OCI-M1 (cell line): ENCODE results near the gene CIITA.
"Not testable (repeated sequence)": the region's sequence is repeated elsewhere in the genome, so short reads cannot be mapped to it uniquely, and the experiment has no call there.

Experiments used
- DNase-seq: peaks from one replicate; lab custom pipeline; 2025; lab: John Stamatoyannopoulos, UW

The CIITA gene

DNA sequence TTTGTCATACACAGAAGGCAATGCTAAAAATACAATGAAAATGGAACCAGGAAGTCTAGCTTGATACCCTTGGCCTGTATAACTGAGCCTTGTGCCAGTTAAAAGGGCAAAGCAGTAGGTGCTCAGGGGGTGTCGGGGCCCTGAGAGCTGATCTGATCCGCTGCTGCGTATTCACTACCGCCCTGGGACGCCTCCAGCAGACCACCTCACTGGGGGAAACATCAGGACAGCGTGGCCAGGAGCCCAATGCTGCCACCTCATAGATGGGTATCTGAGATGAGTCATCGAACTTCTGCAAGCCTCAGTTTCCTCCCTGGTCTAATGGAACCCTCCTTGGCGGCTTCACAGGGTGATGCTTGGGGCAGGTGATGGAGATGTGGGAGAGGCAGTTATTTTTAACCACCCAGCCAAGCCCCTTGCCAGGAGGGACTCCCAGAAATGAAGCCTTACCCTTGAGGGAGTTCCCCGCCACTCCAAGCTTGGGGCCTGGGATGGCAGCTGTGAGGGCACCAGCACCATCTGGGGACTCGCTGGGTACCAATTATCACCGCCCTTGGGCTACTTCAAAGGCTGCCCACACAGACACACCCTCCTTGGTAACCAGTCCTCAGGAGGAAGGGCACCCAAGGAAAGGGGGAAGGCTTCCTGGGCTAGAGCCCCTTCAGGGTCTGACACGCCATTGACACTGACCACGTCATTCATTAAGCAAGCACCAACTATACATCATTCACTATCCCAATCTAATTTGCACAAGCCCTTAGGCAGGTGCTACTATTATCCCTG is 57.5 kb downstream of the CIITA start:
- DNase-seq: no peak

DNA sequence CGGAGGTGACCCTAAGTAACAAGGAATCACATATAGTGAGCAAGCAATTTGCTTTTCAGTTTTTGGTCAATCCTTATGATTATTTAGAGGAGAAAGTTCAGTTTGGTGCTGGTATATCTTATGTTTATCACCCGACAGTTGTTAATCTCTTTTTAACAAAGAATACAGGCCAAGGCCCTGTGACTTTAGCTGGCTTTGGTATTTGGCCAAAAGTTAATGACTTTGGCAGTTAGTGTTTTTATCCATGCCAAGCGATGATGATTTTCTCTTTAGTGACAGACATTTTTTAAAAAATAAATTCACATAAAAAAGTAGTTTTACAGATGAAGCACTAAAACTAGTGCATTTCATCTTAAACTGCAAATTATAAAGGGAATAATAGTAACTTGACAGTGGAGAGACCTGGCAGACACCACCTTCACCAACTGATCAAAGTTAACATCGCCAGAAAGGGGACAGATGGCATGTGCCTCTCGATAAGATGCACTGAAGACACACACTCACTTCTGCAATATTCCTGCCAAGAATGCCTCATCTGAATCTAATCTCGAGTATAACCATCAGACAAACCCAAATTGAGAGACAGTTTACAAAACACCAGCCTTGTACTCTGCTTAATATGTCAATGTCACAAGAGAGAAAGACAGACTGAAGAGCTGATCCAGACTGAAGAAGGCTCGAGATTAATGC is 58.4 kb downstream of the CIITA start:
- DNase-seq: peak; percentile 25

DNA sequence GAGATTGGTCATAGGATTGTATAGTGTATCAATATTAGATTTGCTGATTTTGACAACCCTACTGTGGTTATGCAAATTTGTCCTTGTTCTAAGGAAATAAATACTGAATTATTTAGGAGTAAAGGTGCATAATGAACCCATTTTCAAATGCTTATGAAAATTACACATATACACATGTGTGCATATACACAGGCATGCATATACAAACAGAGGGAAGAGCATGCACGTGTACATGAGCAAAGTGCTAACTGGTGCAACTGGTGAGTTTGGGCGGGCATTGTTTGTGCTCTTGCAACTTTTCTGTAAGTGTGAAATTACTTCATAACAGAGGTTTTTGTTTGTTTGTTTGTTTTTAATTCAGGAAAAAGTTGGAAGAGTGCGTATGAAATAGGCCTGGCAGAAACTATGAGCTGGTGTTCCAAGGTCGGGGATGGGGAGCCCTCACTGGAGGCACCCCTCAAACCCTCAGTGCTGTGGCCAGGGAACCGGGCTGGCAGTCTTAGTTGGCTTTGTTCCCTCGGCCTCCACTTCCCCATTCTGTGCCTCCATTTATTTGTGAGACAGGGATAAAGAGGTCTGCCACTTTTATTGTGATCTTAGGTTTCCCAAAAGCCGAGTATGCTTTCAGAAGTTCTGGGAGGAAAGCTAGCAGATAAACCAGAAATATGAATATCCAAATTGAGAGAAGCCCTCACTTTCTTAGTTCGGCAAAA is 59.4 kb downstream of the CIITA start:
- DNase-seq: no peak

DNA sequence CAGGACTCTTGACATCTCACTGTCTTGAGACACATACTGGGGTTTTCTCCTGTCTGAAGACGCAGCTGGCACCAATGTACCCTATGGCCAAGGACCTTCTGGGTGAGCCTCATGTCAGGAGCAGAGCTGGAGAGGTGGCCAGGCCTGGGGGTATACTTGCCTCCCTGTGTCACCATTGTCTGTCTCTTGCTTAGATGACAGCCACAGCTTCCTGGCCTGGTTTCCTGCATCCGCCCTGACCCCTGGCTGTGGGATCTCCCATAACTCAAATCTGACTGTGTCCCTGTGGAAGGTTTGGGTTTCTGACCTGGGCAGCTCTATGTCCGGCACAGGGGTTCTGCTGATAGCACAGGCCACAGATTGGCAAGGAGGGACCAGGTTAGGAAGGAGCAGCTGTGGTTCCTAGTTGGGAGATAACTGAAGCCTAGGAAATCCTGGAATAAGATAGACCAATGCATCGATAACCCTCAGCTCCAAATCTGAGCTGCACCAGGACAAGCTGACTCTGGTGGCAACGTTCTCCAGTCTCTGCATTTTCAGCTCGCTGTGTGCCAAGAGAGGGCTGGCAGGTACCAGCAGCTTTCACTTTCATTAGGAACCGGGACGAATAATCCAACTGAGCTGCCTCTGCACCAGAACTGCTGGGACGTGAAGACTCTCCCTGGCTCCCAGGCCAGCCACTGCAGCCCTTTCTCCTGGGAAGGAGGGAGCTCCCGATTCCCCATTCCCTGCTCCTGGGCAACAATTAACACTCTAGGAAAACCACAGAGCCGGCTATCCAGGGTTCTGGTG is 60.3 kb downstream of the CIITA start:
- no peak for DNase-seq

DNA sequence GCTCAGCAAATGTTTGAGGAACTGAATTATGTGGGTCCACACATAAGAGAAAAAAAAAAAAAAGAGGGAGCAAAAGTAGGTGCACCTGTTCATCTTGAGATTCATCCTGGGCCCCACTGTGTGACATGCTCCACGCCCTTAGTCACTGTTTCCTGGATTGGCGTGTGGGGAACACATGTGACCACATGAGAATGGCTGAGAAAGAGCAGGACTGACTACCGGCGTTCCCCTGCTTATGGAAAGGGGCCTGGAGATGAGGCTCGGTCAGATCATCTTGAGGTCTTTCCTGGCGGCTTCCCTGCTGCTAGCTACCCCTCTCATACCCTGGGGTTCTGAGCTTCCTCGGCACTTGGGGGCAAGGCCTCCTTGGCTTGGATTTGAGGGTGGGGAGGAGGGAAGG is 61.3 kb downstream of the CIITA start:
- no peak for DNase-seq

DNA sequence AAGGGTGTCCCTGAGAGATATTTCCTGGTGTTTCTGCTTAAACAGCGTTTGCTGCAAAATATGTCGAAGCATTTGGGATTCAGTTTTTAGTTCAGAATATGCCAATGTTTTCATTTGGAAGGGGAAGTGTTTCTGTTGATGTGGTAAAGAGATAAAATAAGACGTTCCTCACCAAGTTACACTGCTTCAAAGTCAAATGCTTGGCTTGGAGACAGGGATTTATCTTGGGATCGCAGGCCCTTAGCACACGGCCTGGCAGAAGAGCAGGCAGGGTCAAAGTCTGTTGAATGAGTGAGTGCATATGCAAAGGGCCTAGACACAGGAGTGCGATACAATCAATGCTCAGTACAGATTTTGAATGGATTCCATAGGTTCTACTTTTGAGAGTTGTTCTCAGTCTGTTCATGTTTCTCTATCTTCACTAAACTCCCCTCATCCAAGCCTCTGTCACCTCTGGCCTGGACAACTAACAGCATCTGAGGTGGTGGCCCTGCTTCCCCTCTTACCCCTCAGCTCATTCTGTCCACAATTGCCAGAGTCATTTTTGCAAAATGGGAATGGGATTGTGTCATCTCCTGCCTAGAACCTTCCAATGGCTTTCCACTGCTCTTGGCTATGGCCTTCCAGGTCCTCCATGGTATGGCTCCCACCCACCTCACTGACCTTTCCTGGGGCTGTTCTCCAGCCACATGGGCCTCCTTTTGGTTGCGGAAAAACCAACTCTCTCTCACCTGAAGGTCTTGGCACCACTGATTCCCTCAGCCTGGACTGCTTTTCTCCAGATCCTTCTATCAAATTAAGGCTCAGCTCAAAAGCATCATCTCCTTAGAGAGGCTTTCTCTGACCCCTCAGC is 62.0 kb downstream of the CIITA start:
- DNase-seq: peak; percentile 72

DNA sequence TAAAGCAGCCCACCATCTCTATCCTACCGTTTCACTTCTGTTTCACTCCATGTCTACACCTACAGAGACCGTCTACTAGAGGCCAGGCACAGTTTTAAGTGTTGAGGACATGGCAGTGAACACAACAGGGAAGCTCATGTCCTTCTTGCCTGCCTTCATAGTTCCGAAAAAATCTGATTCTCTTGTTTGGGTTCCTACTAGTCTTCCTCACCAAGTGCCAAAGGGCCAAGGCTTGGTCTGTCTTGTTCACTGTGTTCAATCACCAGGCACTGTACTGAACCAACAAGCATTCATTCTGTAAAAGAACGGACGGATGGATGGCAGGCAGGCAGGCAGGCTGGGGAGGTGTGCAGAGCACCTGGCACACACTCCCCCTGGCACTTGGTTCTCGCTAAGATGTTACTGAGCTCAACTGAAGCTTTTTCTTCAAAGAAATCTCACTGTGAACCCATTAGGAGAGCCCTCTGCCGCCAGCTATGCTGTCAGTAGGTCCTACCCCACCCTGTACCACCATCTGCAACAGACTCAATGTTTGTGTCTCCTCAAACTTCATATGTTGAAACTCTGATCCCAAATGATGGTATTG is 62.7 kb downstream of the CIITA start:
- DNase-seq: no peak

DNA sequence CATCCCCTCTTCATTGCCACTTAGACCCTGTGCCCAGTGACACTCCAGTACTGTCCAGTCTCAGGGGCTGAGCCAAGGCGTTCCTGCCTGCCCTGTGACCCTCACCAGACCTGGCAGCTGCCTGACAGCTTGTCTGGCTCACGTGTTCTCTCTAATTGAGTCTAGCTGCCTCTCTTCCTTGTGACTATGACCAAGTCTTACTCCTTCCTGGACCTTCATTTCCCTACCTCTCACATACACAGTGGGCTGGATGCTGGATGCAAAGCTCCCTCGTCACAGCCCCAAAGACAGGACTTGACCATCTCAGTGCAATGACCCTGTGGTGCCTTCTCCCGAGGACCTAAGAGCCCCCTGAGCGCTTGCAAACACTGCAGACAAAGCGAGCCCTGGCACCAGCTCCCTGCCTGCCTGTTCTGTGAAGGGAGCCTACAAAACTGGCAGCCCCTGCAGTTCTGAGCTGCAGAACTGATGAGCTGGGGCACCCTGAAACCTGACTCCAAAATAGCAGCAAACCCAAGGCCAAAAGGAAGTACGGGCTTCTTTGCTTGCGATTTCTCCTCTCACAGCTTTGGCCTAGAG is 63.6 kb downstream of the CIITA start:
- no peak for DNase-seq

DNA sequence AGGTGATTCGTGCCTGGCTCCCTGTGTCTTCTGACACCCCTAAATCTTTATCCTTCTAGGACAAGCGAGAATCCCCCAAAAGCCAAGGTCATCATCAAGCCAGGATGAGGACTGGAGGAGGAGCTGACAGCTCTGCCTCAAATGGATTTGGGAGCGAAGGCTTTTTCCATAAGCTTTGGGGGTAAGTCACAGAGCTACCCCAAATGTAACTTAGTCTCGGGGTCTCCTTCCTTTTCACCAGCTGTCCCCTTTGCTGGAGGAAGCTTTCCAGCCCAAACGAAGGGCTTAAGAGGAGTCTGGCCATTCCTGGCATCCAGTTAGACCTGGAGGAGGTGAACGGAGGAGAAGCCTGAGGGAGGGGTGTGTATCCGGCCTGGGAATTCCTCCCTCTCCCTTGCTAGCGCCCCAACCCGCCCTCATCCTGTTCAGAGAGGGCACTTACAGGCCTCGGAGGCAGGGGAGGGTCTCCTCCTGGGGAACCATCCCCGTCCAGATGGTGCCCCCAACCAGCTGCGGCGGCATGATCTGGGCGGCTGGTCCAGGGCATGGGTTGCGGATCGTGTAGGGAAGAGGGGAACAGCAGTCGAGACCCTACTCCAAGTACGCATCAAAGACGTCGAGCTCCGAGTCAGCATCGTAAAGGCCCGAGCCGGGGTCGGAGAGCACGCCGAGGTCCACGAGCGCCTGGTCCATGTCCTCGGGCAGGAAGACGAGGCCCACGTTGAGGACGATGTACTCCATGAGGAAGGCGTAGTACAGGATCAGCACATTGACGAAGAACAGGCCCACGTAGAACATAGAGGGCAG is 64.3 kb downstream of the CIITA start:
- DNase-seq: no peak

DNA sequence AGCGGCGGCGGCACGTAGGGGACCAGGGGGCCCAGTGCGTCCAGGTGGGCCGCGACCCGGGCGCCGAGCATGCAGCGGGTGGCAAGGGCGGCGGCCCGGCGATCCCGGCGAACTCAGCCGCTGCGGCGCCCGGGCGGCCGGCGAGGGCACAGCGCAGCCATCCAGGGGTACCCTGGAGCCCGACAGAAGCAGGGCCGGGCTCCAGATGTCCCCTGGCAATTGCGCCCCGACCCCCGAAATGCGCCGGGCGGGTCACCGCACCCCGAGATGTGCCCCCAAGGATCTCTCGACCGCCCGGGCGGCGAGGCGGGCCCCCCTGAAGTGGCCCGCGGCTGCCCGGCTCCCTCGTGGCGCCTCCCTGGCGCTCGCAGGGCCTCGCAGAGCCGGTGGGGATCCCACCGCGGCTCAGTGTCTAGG is 64.9 kb downstream of the CIITA start:
- DNase-seq: not testable (repeated sequence)

DNA sequence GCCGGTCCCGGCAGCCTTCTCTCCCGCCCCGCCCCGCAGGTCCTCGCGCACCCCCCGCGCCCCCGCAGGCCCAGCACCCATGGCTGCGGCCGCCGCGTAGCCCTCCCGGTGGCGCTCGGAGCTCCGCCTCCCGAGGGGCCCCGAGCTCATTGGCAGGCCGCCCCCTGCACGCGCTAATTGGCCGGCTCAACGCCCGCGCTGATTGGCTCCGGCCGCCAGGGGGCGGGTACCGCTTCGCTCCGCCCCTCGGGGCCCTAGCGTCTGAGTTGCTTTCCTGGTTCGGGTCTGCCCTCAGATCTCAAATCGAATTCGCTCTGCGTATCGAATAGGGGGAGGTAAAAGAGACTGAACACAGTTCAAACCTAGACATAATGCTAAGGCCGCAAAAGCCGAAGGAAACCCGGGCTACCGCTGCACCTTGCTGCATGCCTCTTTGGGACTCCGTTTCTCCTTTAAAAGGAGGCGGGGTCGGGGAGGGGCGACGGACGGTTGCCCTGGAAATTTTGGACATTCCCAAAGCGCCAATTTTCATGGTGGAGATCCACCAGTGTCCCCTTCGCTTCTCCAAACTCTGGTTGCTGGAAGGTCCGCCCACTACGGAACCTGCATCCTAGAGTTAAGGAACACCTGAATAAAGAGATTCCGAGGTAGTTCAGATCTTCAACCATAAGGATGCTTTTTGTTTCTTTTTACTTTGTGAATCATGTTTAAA is 65.5 kb downstream of the CIITA start, which contains the start of gene DEXI:
TSS of gene DEXI (minus strand) at position 117 of the 712 bp plus-strand sequence. CDS start 463 bp downstream, outside the sequence.
- peak; percentile 96 for DNase-seq

DNA sequence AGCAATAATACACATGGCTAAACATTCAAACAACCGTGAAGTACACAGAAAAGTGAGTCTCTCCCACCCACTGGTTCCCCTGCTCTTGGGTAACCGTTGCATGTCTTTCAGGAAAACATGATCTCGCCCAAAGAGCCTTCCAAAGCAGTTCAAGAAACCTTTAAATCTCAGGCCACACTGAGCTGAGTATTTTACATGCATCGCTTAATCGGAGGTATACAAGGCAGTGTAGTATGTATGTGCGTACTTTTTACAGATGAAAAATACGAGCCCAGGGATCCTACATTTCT is 66.0 kb downstream of the CIITA start:
- DNase-seq: no peak

DNA sequence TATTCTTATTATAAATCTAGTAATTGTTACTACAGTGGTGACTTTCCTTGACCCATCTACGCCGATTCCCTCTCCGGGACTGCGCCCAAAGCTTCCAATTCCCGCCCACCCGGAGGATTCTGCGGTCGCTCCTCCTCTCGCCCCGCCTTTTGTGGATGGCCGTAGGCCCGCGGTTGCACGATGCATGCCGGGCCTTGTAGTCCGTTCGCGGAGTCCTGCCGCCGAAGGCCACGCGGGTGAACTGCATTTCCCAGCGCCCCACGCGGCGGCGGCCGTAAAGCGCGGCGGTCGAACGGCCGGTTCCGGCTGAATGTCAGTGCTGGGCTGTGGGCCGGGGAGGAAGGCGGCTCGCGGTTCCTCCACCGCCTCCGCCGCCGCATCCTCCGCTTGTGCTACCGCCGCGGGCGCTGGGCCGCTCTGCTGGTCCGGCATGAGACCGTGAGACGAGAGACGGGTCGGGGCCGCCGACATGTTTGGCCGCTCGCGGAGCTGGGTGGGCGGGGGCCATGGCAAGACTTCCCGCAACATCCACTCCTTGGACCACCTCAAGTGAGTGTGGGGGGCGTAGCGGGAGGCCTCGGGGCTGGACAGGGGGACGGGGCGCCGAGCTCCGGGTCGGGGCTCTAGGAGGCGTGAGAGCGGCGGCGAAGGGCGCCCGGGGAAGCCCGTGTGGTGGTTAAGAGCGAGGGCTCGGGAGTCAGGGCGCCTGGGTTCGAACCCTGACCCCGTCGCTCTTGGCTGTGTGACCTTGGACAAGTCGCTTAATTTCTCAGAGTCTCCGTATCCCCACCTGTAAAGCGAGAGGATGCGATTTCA is 67.5 kb downstream of the CIITA start, which contains the start of gene CLEC16A:
TSS of gene CLEC16A (plus strand) at position 316 of the 816 bp plus-strand sequence. CDS start at position 470, 154 bp downstream.
- DNase-seq: peak; percentile 97

DNA sequence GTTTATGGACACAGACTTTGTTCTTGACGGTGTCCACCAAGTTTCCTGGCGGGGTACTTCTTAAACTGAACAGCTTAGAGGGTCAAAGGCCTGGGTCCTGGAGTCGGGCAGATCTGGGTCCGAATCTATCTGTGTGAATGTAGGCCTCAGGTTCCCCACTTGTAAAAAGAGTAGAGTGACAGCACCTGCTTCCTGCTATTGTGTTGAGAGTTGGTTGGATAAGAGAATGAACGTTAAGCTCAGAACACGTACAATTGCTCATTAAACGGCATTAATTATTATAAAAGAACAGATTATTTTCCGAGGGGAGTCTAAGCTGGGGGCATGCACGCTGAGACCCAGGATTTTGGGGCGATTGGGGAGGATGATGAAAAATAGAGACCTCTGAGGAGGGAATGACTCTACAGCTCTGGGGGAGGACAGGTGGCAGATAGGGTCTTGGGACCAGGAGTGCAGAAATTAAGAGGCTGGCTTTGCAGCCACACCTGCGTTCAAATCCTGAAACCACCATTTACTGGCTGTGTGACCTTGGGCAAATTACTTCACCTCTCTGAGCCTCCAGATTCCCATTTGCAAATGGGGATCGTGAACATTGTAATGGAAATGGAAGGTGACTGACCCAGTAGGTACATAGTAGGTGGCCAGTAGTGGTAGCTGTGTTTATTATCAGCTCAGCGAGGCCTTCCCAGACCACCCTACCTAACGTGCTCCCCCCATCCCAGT is 68.2 kb downstream of the CIITA start:
- no peak for DNase-seq

DNA sequence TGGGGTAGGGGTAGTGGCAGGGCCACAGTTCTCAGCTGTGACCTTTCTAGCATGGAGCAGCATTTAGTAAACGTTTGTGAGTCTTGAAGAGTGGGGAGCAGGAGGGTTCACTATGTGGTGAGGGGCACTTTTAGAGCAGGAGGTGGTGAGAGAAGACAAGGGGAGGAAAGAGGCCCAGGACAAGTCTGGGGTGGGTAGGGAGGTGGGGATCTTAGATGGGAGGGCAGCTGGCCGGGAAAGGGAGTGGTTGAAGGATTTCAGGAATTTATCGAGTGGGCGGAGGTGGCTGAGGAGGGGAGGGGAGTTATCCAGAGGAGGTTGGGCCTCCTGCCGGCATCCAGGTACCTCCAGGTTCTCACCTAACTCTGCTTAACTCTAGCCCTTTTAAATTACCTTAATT is 69.3 kb downstream of the CIITA start:
- no peak for DNase-seq

DNA sequence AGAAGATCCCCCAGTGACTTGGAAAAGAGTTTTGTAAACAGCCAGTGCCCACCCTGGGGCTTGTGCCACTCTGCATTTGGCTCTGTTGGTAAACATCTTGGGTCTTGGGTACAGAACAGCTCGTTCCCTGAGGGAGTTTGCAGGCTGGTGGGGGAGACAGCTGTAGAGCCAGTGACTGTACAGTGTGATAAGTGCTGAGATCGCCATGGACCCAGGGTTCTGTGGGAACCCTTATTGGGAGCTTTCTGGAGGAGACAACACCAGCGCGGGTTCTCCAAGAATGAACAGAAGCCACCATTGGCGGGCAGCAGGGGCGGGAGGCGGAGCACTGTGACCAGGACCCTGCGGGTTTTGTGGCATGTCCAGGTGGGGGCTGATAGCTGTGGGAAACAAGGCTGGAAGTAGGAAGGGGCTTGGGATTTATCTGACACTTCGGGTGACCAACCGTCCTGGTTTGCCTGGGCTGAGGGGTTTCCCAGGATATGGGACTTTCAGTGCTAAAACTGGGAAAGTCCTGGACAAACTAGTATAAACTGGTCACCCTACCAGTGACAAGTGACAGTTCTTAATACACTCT is 70.3 kb downstream of the CIITA start:
- DNase-seq: no peak

DNA sequence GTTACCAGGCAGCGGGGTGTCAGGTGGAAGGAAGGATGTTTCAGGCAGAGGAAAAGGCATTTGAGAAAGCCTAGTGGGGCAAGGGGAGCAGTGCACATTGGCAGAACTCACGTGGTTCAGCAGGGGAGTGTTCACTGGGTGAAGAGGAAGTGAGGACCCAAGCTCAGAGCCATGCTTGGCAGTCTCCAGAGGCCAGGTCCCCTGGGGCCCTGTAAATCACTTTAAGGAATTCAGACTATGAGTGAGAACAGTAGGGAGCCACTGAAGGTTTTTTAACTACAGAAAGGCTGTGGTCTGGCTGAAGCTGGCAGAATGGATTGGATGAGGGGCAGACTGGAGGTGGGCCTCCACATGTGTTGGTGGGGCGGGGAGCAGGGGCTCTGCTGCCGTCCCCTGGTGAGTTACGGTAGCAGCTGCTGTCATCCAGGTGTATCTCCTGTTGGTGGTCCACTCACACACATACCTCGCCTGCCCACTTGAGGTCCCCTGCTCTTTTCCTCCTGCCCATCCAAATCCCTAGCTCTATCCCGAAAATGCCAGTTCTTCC is 72.5 kb downstream of the CIITA start:
- DNase-seq: peak; percentile 34
